ENCODE measurements around the gene JAKMIP1.

DNA sequence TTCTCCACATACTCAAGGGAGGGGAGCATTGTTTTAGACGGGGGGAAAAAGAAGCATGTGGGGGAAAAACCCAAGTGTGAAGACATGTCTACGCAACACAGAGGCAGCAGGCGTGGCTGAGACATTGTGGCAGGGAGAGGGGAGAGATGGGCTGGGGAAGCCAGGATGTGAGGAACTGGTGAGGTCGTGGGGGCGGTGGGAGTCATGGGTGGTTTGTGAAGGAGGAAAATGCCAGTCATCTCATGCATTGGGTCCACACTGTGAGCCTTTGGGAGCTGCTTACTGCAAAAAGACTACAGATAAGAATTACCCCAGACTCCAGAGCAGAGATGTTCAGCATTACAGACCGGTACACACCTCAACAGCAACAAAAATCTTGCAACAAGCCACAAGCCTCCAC lies 2.1 kb downstream of the JAKMIP1 start:
- TF ChIP-seq, protein P1, sequence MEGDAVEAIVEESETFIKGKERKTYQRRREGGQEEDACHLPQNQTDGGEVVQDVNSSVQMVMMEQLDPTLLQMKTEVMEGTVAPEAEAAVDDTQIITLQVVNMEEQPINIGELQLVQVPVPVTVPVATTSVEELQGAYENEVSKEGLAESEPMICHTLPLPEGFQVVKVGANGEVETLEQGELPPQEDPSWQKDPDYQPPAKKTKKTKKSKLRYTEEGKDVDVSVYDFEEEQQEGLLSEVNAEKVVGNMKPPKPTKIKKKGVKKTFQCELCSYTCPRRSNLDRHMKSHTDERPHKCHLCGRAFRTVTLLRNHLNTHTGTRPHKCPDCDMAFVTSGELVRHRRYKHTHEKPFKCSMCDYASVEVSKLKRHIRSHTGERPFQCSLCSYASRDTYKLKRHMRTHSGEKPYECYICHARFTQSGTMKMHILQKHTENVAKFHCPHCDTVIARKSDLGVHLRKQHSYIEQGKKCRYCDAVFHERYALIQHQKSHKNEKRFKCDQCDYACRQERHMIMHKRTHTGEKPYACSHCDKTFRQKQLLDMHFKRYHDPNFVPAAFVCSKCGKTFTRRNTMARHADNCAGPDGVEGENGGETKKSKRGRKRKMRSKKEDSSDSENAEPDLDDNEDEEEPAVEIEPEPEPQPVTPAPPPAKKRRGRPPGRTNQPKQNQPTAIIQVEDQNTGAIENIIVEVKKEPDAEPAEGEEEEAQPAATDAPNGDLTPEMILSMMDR (IDR thresholded peaks at IDR 0.05): no peak
- TF ChIP-seq EZH2 (IDR thresholded peaks at IDR 0.05; ENCODE audit: borderline replicate concordance, insufficient read depth, low read depth, low read length, poor library complexity, severe bottlenecking): no peak
